ENCODE measurements around the gene TMEM132D. TPM values are rescaled to one million over a fixed set of nuclear protein-coding genes. Genes with fewer than 3 reads are reported as not detected.

The TMEM132D gene
- total and polyA plus RNA-seq, 4 donors = 0.06 to 0.20 (median 0.13) TPM

DNA sequence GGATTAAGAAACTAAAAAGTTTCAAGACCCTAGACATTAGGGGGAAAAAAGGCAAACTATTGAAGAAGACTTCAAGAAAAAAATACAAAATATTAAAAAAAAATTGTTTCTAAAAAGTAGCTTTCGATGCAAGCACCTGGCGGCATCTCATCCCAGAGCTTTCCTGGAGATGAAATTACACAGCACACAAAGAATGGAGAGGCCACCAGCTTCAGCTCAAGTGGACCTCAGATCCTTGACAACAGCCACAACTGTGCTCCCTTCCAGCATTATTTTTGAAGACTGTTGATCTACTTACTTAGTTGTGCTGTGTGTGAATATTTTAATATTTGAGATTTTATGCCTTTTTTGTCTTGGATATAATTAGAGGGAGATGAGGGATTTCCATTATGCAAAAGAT lies 571.5 kb downstream of the TMEM132D start:
- 73 to 89% methylated on average over 2 of the region's 2 CpGs for WGBS, 2 donors
- no peak overlapping the region for H3K27ac ChIP-seq (ENCODE audit: low read depth in 1 of 2, low read length in 1 of 2)
- TF ChIP-seq, protein P1, sequence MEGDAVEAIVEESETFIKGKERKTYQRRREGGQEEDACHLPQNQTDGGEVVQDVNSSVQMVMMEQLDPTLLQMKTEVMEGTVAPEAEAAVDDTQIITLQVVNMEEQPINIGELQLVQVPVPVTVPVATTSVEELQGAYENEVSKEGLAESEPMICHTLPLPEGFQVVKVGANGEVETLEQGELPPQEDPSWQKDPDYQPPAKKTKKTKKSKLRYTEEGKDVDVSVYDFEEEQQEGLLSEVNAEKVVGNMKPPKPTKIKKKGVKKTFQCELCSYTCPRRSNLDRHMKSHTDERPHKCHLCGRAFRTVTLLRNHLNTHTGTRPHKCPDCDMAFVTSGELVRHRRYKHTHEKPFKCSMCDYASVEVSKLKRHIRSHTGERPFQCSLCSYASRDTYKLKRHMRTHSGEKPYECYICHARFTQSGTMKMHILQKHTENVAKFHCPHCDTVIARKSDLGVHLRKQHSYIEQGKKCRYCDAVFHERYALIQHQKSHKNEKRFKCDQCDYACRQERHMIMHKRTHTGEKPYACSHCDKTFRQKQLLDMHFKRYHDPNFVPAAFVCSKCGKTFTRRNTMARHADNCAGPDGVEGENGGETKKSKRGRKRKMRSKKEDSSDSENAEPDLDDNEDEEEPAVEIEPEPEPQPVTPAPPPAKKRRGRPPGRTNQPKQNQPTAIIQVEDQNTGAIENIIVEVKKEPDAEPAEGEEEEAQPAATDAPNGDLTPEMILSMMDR (IDR thresholded peaks at IDR 0.05; ENCODE audit: control extremely low read depth, extremely low read depth) = no peak
- H3K36me3 ChIP-seq (ENCODE audit: control insufficient read depth in 4 of 4, insufficient read depth in 4 of 4, low read length in 4 of 4) = no peaks in the 10 kb centered on the region
- no peaks in the 10 kb centered on the region for H3K27me3 ChIP-seq (ENCODE audit: control insufficient read depth in 3 of 3, insufficient read depth in 3 of 3, low read length in 2 of 3)
- ATAC-seq (ENCODE audit: insufficient read depth, low FRiP score) (no peak), DNase-seq (no peak)
- H3K9me3 ChIP-seq (ENCODE audit: control insufficient read depth in 4 of 4, insufficient read depth in 3 of 4, low read length in 3 of 4) = peaks cover 0 to 7% (median 3%) of the 10 kb centered on the region in 4 donors
- H3K4me1 ChIP-seq (ENCODE audit: control insufficient read depth in 5 of 5, insufficient read depth in 5 of 5, low read length in 5 of 5) = no peaks in the 10 kb centered on the region
- no peak overlapping the region for H3K4me3 ChIP-seq
- H3K9ac ChIP-seq (ENCODE audit: insufficient read depth in 1 of 2, low read length in 2 of 2) = no peak overlapping the region

DNA sequence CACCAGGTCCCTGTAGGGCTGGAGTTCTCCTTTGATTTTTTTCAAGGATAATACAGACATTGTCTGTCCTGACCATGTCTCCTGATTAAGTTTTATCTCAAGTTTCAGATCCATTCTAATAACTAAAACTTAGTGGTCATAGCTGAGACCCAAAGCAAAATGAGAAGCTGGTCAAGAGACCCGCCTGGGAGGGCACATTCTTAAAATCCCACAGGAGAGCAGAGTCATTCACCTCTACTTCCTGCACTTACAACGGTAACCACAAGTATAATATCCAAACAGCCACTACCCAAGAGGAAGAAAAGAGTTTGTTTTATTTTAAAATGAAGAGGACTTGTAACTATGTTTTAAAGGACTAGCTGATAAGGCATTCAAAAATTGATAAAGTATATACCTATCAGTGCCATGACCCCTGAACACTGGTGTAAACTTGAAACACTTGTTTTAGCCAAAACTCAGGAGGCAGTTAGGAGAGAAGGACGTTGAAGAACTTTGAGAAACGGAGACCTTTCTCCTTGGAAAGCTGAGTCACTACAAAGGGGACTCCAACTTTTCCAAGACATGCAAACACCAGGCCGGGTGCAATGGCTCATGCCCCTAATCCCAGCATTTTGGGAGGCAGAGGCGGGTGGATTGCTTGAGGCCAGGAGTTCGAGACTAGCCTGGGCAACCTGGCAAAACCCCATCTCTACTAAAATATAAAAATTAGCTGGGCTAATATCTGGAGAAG lies 572.3 kb downstream of the TMEM132D start:
- no peak overlapping the region for H3K27ac ChIP-seq (ENCODE audit: low read depth in 1 of 2, low read length in 1 of 2)
- TF ChIP-seq, protein P1 (IDR thresholded peaks at IDR 0.05; ENCODE audit: control extremely low read depth, extremely low read depth) = no peak
- H3K36me3 ChIP-seq (ENCODE audit: control insufficient read depth in 4 of 4, insufficient read depth in 4 of 4, low read length in 4 of 4) = no peaks in the 10 kb centered on the region
- H3K4me1 ChIP-seq (ENCODE audit: control insufficient read depth in 5 of 5, insufficient read depth in 5 of 5, low read length in 5 of 5) = no peaks in the 10 kb centered on the region
- DNase-seq = no peak
- WGBS, 2 donors = 47 to 61% methylated on average over 7 of the region's 7 CpGs
- no peak overlapping the region for H3K9ac ChIP-seq (ENCODE audit: insufficient read depth in 1 of 2, low read length in 2 of 2)
- no peak for ATAC-seq (ENCODE audit: insufficient read depth, low FRiP score)
- H3K27me3 ChIP-seq (ENCODE audit: control insufficient read depth in 3 of 3, insufficient read depth in 3 of 3, low read length in 2 of 3) = no peaks in the 10 kb centered on the region
- peaks cover 0 to 7% (median 3%) of the 10 kb centered on the region in 4 donors for H3K9me3 ChIP-seq (ENCODE audit: control insufficient read depth in 4 of 4, insufficient read depth in 3 of 4, low read length in 3 of 4)
- no peak overlapping the region for H3K4me3 ChIP-seq

DNA sequence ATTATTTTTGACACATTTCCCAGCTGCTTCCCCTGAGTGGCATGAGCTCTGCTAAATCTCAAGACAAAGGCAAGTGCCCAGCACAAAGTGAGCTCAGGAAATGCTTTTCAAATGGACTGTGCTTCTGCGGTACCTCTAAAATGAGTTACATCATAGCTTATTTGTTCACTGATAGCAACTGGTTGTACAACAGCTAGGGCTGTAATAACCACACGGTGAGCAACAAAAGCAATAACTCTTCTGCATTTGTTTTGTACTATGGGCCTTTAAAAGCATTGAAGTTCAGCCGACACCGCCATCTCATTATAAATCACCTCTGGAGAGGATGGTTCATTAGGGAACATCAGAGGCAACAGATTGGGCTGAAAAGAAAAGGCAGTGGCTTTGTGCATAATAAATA lies 575.6 kb downstream of the TMEM132D start:
- Histone ChIP-seq H3K9ac (ENCODE audit: insufficient read depth in 1 of 2, low read length in 2 of 2) (no peak overlapping the region), H3K4me1 (ENCODE audit: control insufficient read depth in 5 of 5, insufficient read depth in 5 of 5, low read length in 5 of 5) (no peaks in the 10 kb centered on the region), H3K9me3 (ENCODE audit: control insufficient read depth in 4 of 4, insufficient read depth in 3 of 4, low read length in 3 of 4) (peaks cover 0 to 2% (median 0%) of the 10 kb centered on the region in 4 donors), H3K27ac (ENCODE audit: low read depth in 1 of 2, low read length in 1 of 2) (no peak overlapping the region), H3K4me3 (no peak overlapping the region), H3K36me3 (ENCODE audit: control insufficient read depth in 4 of 4, insufficient read depth in 4 of 4, low read length in 4 of 4) (no peaks in the 10 kb centered on the region), H3K27me3 (ENCODE audit: control insufficient read depth in 3 of 3, insufficient read depth in 3 of 3, low read length in 2 of 3) (no peaks in the 10 kb centered on the region)
- DNase-seq (no peak), ATAC-seq (ENCODE audit: insufficient read depth, low FRiP score) (no peak)
- TF ChIP-seq, protein P1 (IDR thresholded peaks at IDR 0.05; ENCODE audit: control extremely low read depth, extremely low read depth) = no peak
- 55 to 56% methylated on average over 4 of the region's 4 CpGs for WGBS, 2 donors
